Ishikawa (cell line): ENCODE data around the gene MAML1.

Experiments used
- CEBPB ChIP-seq: IDR thresholded peaks from 2 replicates; pipeline ENCODE4 v1.6.1; 2012
- CREB1 ChIP-seq: IDR thresholded peaks from 2 replicates; pipeline ENCODE4 v1.6.1; 2012; ENCODE audit warnings: low read depth
- EGR1 ChIP-seq: IDR thresholded peaks from 2 replicates; pipeline ENCODE4 v1.6.1; 2012
- EP300 ChIP-seq: IDR thresholded peaks from 2 replicates; pipeline ENCODE4 v1.6.1; 2012; ENCODE audit warnings: borderline replicate concordance
- FOXM1 ChIP-seq: IDR thresholded peaks from 2 replicates; pipeline ENCODE4 v1.6.1; 2012; ENCODE audit warnings: low read depth, borderline replicate concordance
- MAX ChIP-seq: IDR thresholded peaks from 2 replicates; pipeline ENCODE4 v1.6.1; 2012
- NFIC ChIP-seq: IDR thresholded peaks from 2 replicates; pipeline ENCODE4 v1.6.1; 2012
- RAD21 ChIP-seq: IDR thresholded peaks from 2 replicates; pipeline ENCODE4 v1.6.1; 2012; ENCODE audit warnings: low read depth
- REST ChIP-seq: IDR thresholded peaks from 2 replicates; pipeline ENCODE4 v1.6.1; 2012; ENCODE audit warnings: low read depth, mild to moderate bottlenecking
- TAF1 ChIP-seq: IDR thresholded peaks from 2 replicates; pipeline ENCODE4 v1.6.1; 2012; ENCODE audit warnings: low read depth, mild to moderate bottlenecking
- TCF12 ChIP-seq: IDR thresholded peaks from 2 replicates; pipeline ENCODE4 v1.6.1; 2012; ENCODE audit warnings: low read depth
- TEAD4 ChIP-seq: IDR thresholded peaks from 2 replicates; pipeline ENCODE4 v1.6.1; 2012
- USF1 ChIP-seq: IDR thresholded peaks from 2 replicates; pipeline ENCODE4 v1.6.1; 2012
- YY1 ChIP-seq: IDR thresholded peaks from 2 replicates; pipeline ENCODE4 v1.6.1; 2012; ENCODE audit warnings: low read depth
- ZBTB7A ChIP-seq: IDR thresholded peaks from 2 replicates; pipeline ENCODE4 v1.6.1; 2012; ENCODE audit warnings: low read depth

MAML1 gene

DNA sequence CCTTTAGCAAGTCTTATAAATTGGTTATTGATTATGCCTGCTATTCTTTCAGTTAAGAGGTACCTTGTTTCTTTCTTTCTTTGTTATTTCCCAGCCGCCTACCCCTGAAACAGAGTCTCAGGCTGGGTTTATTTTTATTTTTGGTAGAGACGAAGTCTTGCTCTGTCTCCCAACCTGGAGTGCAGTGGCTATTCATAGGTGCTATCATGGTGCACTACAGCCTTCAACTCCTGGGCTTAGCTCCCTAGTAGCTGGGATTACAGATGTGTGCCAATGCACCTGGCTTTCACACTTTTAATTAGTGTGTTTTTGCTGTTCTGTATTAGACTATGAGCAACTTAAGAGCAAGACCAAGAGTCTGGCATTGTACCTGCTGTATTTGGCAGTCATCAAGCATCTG is 14.2 kb downstream of the MAML1 start:
- TF ChIP-seq MAX: no peak
- TF ChIP-seq TEAD4: no peak
- TF ChIP-seq YY1: no peak
- no peak for TF ChIP-seq TCF12
- TF ChIP-seq TAF1: no peak
- TF ChIP-seq CEBPB: no peak
- TF ChIP-seq USF1: no peak
- TF ChIP-seq EP300: no peak
- TF ChIP-seq REST: no peak
- TF ChIP-seq RAD21: no peak

DNA sequence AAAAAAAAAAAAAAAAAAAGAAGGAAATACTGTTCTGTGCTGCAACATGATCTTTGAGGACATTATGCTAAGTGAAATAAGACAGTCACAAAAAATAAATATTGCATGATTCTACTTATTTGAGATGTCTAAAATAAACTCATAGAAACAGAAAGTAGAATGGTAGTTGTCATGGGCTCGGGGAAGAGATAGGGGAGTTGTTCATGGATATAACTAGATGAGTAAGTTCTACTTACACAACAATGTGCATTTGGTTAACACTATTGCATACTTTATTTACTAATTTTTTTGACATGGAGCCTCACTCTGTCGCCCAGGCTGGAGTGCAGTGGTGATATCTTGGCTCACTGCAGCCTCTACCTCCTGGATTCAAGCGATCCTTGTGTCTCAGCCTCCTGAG is 15.2 kb downstream of the MAML1 start:
- TF ChIP-seq TAF1 (no peak), RAD21 (no peak), CREB1 (no peak), USF1 (no peak), TCF12 (no peak), NFIC (no peak), EGR1 (no peak), CEBPB (no peak), REST (no peak), FOXM1 (no peak), EP300 (no peak), TEAD4 (no peak), YY1 (no peak), MAX (no peak), ZBTB7A (no peak)

DNA sequence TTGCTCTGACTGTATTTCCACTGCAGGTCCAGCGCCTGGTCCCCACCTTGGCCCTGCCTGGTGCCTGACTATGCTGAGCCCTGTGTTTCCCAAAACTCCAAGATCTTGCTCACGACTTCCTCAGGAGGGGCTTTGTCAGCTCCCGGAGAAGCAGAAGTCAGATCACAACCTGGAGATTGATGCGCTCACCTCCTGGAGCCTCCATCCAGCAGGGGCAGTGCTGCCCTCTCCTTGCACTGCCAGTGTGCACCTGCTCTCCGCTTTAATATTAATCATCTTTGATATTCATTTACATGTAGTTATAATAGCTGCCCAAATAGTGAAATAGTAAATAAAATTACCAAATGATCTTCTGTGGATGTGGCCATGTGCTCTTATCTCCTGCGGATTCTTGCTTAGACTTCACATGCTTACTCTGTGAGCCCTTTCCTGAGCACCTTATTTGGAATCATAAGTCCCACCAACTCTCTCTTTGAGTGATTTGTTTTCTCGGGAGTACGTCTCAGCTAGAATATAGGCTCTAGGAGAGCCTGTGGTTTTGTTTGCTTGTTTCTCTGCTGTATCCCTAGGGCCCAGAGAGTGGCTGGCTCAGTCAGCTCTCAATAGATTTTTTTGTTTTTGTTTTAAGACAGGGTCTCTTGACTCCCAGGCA is 17.4 kb downstream of the MAML1 start:
- TF ChIP-seq TEAD4: no peak
- no peak for TF ChIP-seq NFIC
- TF ChIP-seq YY1: no peak
- no peak for TF ChIP-seq MAX

DNA sequence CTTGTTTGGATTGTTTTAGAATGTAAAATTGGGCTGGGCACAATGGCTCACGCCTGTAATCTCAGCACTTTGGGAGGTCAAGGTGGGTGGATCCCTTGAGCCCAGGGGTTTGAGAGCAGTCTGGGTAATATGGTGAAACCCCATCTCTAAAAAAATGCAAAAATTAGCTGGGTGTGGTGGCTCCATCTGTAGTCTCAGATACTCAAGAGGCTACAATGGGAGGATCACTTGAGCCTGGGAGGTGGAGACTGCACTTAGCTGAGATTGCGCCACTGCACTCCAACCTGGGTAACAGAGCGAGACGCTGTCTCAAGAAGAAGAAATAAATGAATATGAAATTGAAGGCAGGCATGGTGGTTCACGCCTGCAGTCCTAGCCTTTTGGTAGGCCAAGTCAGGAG is 21.3 kb downstream of the MAML1 start:
- TF ChIP-seq EP300 (no peak), TEAD4 (no peak), RAD21 (no peak), CREB1 (no peak)

DNA sequence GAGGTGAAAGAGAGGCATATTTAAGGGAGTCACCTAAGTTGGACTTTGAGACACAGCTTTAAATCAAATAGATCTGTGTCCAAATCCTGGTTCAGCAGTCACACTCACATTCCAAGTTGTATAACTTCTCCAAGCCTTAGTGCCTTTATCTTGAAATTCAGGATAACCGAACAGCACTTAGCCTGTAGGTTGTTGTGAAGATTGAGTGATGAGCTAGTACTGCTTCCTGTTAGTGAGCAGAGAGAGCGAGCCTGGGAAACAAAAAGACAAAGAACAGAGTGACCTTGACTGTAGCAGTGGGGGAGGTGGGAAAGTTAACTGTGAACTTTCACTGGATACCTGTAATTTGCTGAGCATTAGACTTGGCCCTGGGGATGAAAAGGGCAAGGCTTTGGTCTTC is 22.4 kb downstream of the MAML1 start:
- no peak for TF ChIP-seq EGR1
- no peak for TF ChIP-seq MAX
- TF ChIP-seq RAD21: no peak
- TF ChIP-seq TCF12: no peak
- no peak for TF ChIP-seq CEBPB
- TF ChIP-seq USF1: no peak
- no peak for TF ChIP-seq EP300
- TF ChIP-seq YY1: no peak
- no peak for TF ChIP-seq REST
